GM12891 (cell line): Measurements from ENCODE around the gene PARM1.

Experiments
- POLR2A ChIP-seq: IDR thresholded peaks from 2 replicates; pipeline ENCODE4 v1.6.1; 2011; ENCODE audit warnings: low read depth, low read length, control low read depth
- TAF1 ChIP-seq: IDR thresholded peaks from 2 replicates; pipeline ENCODE4 v1.6.1; 2011; ENCODE audit warnings: low read depth, low read length, control low read depth

DNA sequence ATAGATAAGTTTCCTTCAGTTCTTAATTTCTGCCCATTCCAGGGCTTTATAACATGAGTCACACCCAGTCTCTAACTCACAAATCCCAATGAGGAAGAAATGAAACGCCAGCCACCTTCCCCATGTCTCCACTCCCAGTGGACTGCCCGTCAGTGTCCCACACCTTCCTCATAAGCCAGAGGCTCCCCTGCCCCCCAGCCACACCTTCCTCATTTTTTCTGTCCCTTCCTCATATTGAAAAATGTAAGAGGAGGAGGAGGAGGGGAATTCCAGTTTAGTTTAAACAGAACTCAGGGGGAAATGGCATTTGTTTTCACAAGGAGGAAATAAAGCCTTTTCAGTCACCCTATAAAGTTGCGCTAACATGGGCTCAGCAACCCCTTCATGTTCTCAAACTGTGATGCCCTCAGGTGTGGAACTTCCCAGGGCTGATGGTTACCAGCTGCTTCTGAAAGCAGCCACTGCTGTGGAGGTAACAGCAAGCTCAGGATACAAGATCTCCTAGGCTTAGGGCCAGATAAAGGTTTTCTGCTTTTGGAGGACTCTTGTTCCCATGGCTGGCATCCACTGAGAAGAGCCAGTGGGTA lies 97.8 kb downstream of the PARM1 start:
- TF ChIP-seq TAF1 (no peak), POLR2A (no peak)
